ENCODE results near the gene ELP1.

Gene ELP1

GRCh38 chr9:108882052-108882888, 51.7 kb downstream of the ELP1 start:
- DNase-seq = no peak

- no peak for DNase-seq
Measured at GRCh38 chr9:108880738-108881316, 53.1 kb downstream of the ELP1 start.

- no peak for DNase-seq
Measured at GRCh38 chr9:108877524-108877923, 56.4 kb downstream of the ELP1 start.

GRCh38 chr9:108876425-108876824, 57.5 kb downstream of the ELP1 start:
- no peak for DNase-seq

GRCh38 chr9:108874058-108874788, 59.7 kb downstream of the ELP1 start:
- no peak for DNase-seq

GRCh38 chr9:108869092-108869725, 64.7 kb downstream of the ELP1 start:
- DNase-seq = no peak

- DNase-seq = no peak
Measured at GRCh38 chr9:108867829-108868228, 66.1 kb downstream of the ELP1 start.

GRCh38 chr9:108867116-108867515, 66.8 kb downstream of the ELP1 start:
- DNase-seq = no peak

GRCh38 chr9:108866001-108866420, 67.9 kb downstream of the ELP1 start:
- no peak for DNase-seq

- DNase-seq = no peak
Measured at GRCh38 chr9:108865037-108865436, 68.9 kb downstream of the ELP1 start.

GRCh38 chr9:108864446-108864845, 69.5 kb downstream of the ELP1 start:
- no peak for DNase-seq

- DNase-seq = no peak
Measured at GRCh38 chr9:108863891-108864290, 70.0 kb downstream of the ELP1 start.

GRCh38 chr9:108861997-108862396, 71.9 kb downstream of the ELP1 start, which contains the start of gene ACTL7A:
Gene ACTL7A (plus strand): TSS chr9:108862266. CDS start chr9:108862323, 57 bp downstream.
- no peak for DNase-seq

- DNase-seq = no peak
Measured at GRCh38 chr9:108861464-108861863, 72.5 kb downstream of the ELP1 start.

- no peak for DNase-seq
Measured at GRCh38 chr9:108860764-108861163, 73.2 kb downstream of the ELP1 start.

GRCh38 chr9:108860354-108860753, 73.6 kb downstream of the ELP1 start:
- no peak for DNase-seq

GRCh38 chr9:108859459-108860114, 74.3 kb downstream of the ELP1 start:
- DNase-seq = no peak

GRCh38 chr9:108857572-108857971, 76.4 kb downstream of the ELP1 start:
- DNase-seq = no peak

- no peak for DNase-seq
Measured at GRCh38 chr9:108855888-108856287, 78.0 kb downstream of the ELP1 start, which contains the start of gene ACTL7B. Gene ACTL7B (minus strand): TSS chr9:108855986. CDS start chr9:108855930, 56 bp downstream.

- no peak for DNase-seq
Measured at GRCh38 chr9:108855529-108855886, 78.4 kb downstream of the ELP1 start.

- no peak for DNase-seq
Measured at GRCh38 chr9:108854641-108855528, 79.0 kb downstream of the ELP1 start.

GRCh38 chr9:108854094-108854493, 79.8 kb downstream of the ELP1 start:
- DNase-seq = no peak

Measured in CD4-positive, alpha-beta T cell treated with Interleukin-17A for 1 hour (primary cell).